Endothelial cell of umbilical vein (primary cell): ENCODE data around the gene MAST4. TPM values are rescaled to one million over a fixed set of nuclear protein-coding genes. Genes with fewer than 3 reads are reported as not detected.

Experiments used
- BruUV-seq: library from RNA; stranded (reverse); fragments of 400-500 nt; replicated peaks from 2 replicates; lab custom pipeline; 2021; lab: Mats Ljungman, UMichigan
- CTCF ChIA-PET: fragments of 300-600, 350-600 bp; sonication (Branson Sonifier 250); formaldehyde crosslinking; loops from one replicate; lab custom pipeline; 2021; ENCODE audit warnings: antibody characterized with exemption, inconsistent platforms; lab: Charles Lee
- POLR2A ChIA-PET: fragments of 300-600, 350-600 bp; sonication (Branson Sonifier 250); formaldehyde crosslinking; loops from one replicate; lab custom pipeline; 2021; ENCODE audit warnings: antibody characterized with exemption, inconsistent platforms; lab: Charles Lee
- DNase-seq: peaks from one replicate; pipeline ENCODE4 v3.0.0-alpha.2; 2011; ENCODE audit warnings: low read depth, low spot score
- FAIRE-seq: peaks from 2 replicates; lab custom pipeline; 2011; peaks lifted over from hg19 to GRCh38; lab: Jason Lieb, UNC
- H2AFZ ChIP-seq: 2 replicates; pipeline ENCODE4 v1.6.0; 2012; ENCODE audit warnings: low read depth, low read length, control low read depth, inconsistent platforms
- H3K27ac ChIP-seq: 2 replicates; pipeline ENCODE4 v1.5.1; 2011; ENCODE audit warnings: low read depth, mild to moderate bottlenecking, control low read depth, low read length, moderate library complexity; ENCODE audit not compliant: insufficient read depth
- H3K27me3 ChIP-seq, 2 experiments: 2 replicates each; pipeline versions ENCODE4 v1.6.0 to v1.6.1; 2011; ENCODE audit warnings: low read length in 2 of 2, mixed read lengths in 1 of 2; ENCODE audit not compliant: control insufficient read depth in 2 of 2, insufficient read depth in 2 of 2
- H3K36me3 ChIP-seq, 2 experiments: 2 replicates in 1 of 2; 3 replicates in 1 of 2; pipeline ENCODE4 v1.5.1; 2011; ENCODE audit warnings: low read length in 2 of 2, mild to moderate bottlenecking in 1 of 2, moderate library complexity in 1 of 2; ENCODE audit not compliant: control insufficient read depth in 2 of 2, insufficient read depth in 2 of 2; ENCODE audit errors: extremely low read depth in 1 of 2
- H3K4me1 ChIP-seq: 3 replicates; pipeline ENCODE4 v1.5.1; 2011; ENCODE audit warnings: mild to moderate bottlenecking, low read length; ENCODE audit not compliant: control insufficient read depth, insufficient read depth; ENCODE audit errors: extremely low read depth
- H3K4me2 ChIP-seq: 2 replicates; pipeline ENCODE4 v1.6.1; 2011; ENCODE audit warnings: low read length, control low read depth, mixed read lengths; ENCODE audit not compliant: insufficient read depth
- H3K4me3 ChIP-seq, 3 experiments: fragments of 200-600 bp in 1 of 3; sonication (generic), shearing (Covaris generic) in 1 of 3; replicated peaks in 1 of 3; 2 replicates each; pipeline ENCODE4 v1.5.1; 2011 to 2016; ENCODE audit warnings: control low read depth in 3 of 3, low read length in 3 of 3, mild to moderate bottlenecking in 2 of 3, inconsistent platforms in 1 of 3, low read depth in 1 of 3, moderate library complexity in 1 of 3; ENCODE audit not compliant: insufficient read depth in 1 of 3
- H3K79me2 ChIP-seq: 2 replicates; pipeline ENCODE4 v1.6.0; 2012; ENCODE audit warnings: low read length, inconsistent platforms; ENCODE audit not compliant: control insufficient read depth, insufficient read depth
- H3K9ac ChIP-seq: replicated peaks from 2 replicates; pipeline ENCODE3; 2011; ENCODE audit warnings: low read length, control low read depth; ENCODE audit not compliant: insufficient read depth; ENCODE audit errors: extremely low read depth
- H3K9me1 ChIP-seq: replicated peaks from 3 replicates; pipeline ENCODE4 v1.6.0; 2011; ENCODE audit warnings: mild to moderate bottlenecking, low read length; ENCODE audit not compliant: control insufficient read depth, insufficient read depth; ENCODE audit errors: extremely low read depth
- H3K9me3 ChIP-seq: replicated peaks from 2 replicates; pipeline ENCODE4 v1.5.1; 2012; ENCODE audit warnings: low read length, inconsistent platforms; ENCODE audit not compliant: control insufficient read depth, insufficient read depth
- H4K20me1 ChIP-seq: replicated peaks from 2 replicates; pipeline ENCODE3; 2011; ENCODE audit warnings: mild to moderate bottlenecking, low read length; ENCODE audit not compliant: control insufficient read depth, insufficient read depth; ENCODE audit errors: extremely low read depth
- EZH2 ChIP-seq: IDR thresholded peaks from 2 replicates; pipeline ENCODE4 v1.6.1; 2012; ENCODE audit warnings: borderline replicate concordance, low read depth, mild to moderate bottlenecking, moderate library complexity, low read length, inconsistent platforms; ENCODE audit not compliant: severe bottlenecking
- FOS ChIP-seq: IDR thresholded peaks from 2 replicates; pipeline ENCODE4 v1.6.1; 2011; ENCODE audit warnings: mild to moderate bottlenecking, low read length, moderate library complexity, borderline replicate concordance; ENCODE audit not compliant: insufficient read depth
- GATA2 ChIP-seq: IDR thresholded peaks from 2 replicates; pipeline ENCODE4 v1.7.0; 2011; ENCODE audit warnings: low read depth, mild to moderate bottlenecking, moderate library complexity, mixed read lengths, low read length; ENCODE audit not compliant: insufficient read length, insufficient read depth
- JUN ChIP-seq: IDR thresholded peaks from 2 replicates; pipeline ENCODE4 v1.6.1; 2011; ENCODE audit warnings: borderline replicate concordance, low read depth; ENCODE audit not compliant: insufficient read length, insufficient read depth
- MYC ChIP-seq: IDR thresholded peaks from one replicate; pipeline ENCODE4 v1.6.1; 2011; ENCODE audit warnings: mild to moderate bottlenecking, low read depth, low read length
- POLR2A ChIP-seq: IDR thresholded peaks from 2 replicates; pipeline ENCODE4 v1.6.1; 2012; ENCODE audit warnings: low read depth, mild to moderate bottlenecking, control low read depth, low read length
- POLR2AphosphoS5 ChIP-seq: IDR thresholded peaks from 2 replicates; pipeline ENCODE4 v1.6.1; 2012; ENCODE audit warnings: low read depth, mild to moderate bottlenecking, control low read depth, low read length, moderate library complexity; ENCODE audit not compliant: insufficient read depth
- dilution Hi-C: fragments of 300-500 bp; cut with MboI; formaldehyde crosslinking; loops from one replicate; pipeline ENCODE4 v1.15.0; 2019; ENCODE audit warnings: low sequenced_read_pairs; ENCODE audit not compliant: extremely low pct_ligation_motif_present
- intact Hi-C: fragments of 100-400 bp; cut with micrococcal nuclease; formaldehyde crosslinking; loops from one replicate; pipeline ENCODE4 v1.10.0; 2022
- polyA plus RNA-seq, 4 experiments: library from polyadenylated mRNA; depleted of rRNA in 3 of 4; stranded (reverse) in 3 of 4; unstranded in 1 of 4; fragments of >200 nt; gene quantifications; 2 replicates each; pipeline versions ENCODE4 v1.2.1 to v1.2.3, GENCODE V29; 2011 to 2012; ENCODE audit warnings: missing spikeins in 1 of 4
- total RNA-seq: library from RNA; stranded (reverse); gene quantifications from 2 replicates; pipeline ENCODE4 v1.2.3, GENCODE V29; 2021
- TF ChIP-seq, protein P1 (sequence below), 2 donors: IDR thresholded peaks; 1 replicate in 1 of 2; 2 replicates in 1 of 2; pipeline ENCODE4 v1.5.1; 2011; ENCODE audit warnings: low read length in 2 of 2, mild to moderate bottlenecking in 2 of 2, moderate library complexity in 2 of 2, control low read depth in 1 of 2, inconsistent platforms in 1 of 2, low read depth in 1 of 2; ENCODE audit not compliant: insufficient read depth in 1 of 2; ENCODE audit errors: extremely low read depth in 1 of 2
- TF ChIP-seq, protein P2 (sequence below): IDR thresholded peaks from 2 replicates; pipeline ENCODE4 v1.6.1; 2011; ENCODE audit not compliant: insufficient read depth, insufficient read length

Gene MAST4
- total and polyA plus RNA-seq, 2 donors (not counting 3 experiments of a cell fraction or from before 2014, with no cell fraction given) = 40.2 to 116 TPM

DNA sequence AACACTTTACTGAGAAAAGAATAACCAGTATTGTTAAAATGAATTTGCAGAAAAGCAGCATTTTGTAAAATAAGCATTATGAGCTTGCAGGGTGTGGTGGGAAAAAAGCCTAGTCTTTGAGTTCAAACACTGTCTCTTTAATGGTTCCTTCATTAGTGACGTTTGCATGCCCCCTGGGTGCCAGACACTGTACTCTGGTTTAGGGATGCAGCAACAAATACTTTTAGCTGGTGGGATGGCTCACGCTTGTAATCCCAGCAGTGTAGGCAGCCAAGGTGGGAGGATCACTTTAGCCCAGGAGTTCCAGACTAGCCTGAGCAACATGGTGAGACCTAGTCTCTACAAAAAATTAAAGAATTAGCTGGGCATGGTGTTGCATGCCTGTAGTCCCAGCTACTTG, 62.3 kb downstream of the MAST4 start:
- H3K79me2 ChIP-seq = no peaks in the 10 kb centered on the region
- no peaks in the 10 kb centered on the region for H3K9me3 ChIP-seq
- no peaks in the 10 kb centered on the region for H4K20me1 ChIP-seq
- no peaks in the 10 kb centered on the region for H3K36me3 ChIP-seq
- H2AFZ ChIP-seq = no peak overlapping the region
- no peaks in the 10 kb centered on the region for H3K4me1 ChIP-seq
- CTCF ChIA-PET = no interaction called here
- intact Hi-C loops (no loop called here), dilution Hi-C loops (no loop called here)
- POLR2A ChIA-PET = no interaction called here
- peaks cover 0 to 2% of the 10 kb centered on the region in 2 experiments for H3K27me3 ChIP-seq
- no peak overlapping the region for H3K9ac ChIP-seq
- no peak for DNase-seq
- TF ChIP-seq POLR2A = no peak
- TF ChIP-seq JUN = no peak
- no peak for TF ChIP-seq EZH2
- TF ChIP-seq GATA2 = no peak
- TF ChIP-seq, protein P1, sequence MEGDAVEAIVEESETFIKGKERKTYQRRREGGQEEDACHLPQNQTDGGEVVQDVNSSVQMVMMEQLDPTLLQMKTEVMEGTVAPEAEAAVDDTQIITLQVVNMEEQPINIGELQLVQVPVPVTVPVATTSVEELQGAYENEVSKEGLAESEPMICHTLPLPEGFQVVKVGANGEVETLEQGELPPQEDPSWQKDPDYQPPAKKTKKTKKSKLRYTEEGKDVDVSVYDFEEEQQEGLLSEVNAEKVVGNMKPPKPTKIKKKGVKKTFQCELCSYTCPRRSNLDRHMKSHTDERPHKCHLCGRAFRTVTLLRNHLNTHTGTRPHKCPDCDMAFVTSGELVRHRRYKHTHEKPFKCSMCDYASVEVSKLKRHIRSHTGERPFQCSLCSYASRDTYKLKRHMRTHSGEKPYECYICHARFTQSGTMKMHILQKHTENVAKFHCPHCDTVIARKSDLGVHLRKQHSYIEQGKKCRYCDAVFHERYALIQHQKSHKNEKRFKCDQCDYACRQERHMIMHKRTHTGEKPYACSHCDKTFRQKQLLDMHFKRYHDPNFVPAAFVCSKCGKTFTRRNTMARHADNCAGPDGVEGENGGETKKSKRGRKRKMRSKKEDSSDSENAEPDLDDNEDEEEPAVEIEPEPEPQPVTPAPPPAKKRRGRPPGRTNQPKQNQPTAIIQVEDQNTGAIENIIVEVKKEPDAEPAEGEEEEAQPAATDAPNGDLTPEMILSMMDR (IDR thresholded peaks at IDR 0.05; ENCODE audit: extremely low read depth in 1 of 2, insufficient read depth in 1 of 2, low read depth in 1 of 2, low read length in 2 of 2) = no peak
- TF ChIP-seq FOS = no peak
- peak; percentile 46 for FAIRE-seq
- no TSS peak for BruUV-seq
- H3K9me1 ChIP-seq = no peaks in the 10 kb centered on the region
- no peak overlapping the region for H3K4me2 ChIP-seq
- no peak overlapping the region for H3K4me3 ChIP-seq
- no peak overlapping the region for H3K27ac ChIP-seq

DNA sequence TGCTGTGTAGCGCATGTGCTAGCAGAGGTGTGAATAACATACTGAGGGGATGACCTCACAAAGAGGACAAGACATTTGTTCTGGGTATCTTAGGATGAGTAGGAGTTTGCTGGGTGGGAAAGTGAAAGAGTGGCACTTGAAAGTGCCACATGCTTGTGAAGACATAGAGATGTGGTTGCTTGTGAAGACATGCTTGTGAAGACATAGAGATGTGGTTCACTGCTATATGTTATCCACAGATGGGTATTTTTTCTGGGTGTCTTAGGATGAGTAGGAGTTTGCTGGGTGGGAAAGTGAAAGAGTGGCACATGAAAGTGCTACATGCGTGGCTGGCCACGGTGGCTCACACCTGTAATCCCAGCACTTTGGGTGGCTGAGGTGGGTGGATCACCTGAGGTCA, 63.6 kb downstream of the MAST4 start:
- FAIRE-seq (no peak), DNase-seq (no peak)
- TF ChIP-seq FOS (no peak), POLR2AphosphoS5 (no peak), POLR2A (no peak), EZH2 (no peak), MYC (no peak), GATA2 (no peak), JUN (no peak)
- TF ChIP-seq, protein P1 (IDR thresholded peaks at IDR 0.05; ENCODE audit: extremely low read depth in 1 of 2, insufficient read depth in 1 of 2, low read depth in 1 of 2, low read length in 2 of 2) = no peak
- TF ChIP-seq, protein P2, sequence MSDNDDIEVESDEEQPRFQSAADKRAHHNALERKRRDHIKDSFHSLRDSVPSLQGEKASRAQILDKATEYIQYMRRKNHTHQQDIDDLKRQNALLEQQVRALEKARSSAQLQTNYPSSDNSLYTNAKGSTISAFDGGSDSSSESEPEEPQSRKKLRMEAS = no peak
- Histone ChIP-seq H3K9me3 (no peaks in the 10 kb centered on the region), H3K4me1 (no peaks in the 10 kb centered on the region), H3K4me2 (no peak overlapping the region), H3K9ac (no peak overlapping the region), H3K36me3 (no peaks in the 10 kb centered on the region), H2AFZ (no peak overlapping the region), H3K79me2 (no peaks in the 10 kb centered on the region), H3K27me3 (peaks cover 0 to 2% of the 10 kb centered on the region in 2 experiments), H3K9me1 (no peaks in the 10 kb centered on the region), H3K27ac (no peak overlapping the region), H3K4me3 (no peak overlapping the region), H4K20me1 (no peaks in the 10 kb centered on the region)
- ChIA-PET POLR2A (no interaction called here), CTCF (no interaction called here)
- dilution Hi-C loops = no loop called here
- intact Hi-C loops = no loop called here
- BruUV-seq = no TSS peak
